ENCODE results near the gene ZDHHC5.
A peak's percentile ranks its signal among the peaks of the same experiment; 100 is the strongest.

The ZDHHC5 gene

DNA sequence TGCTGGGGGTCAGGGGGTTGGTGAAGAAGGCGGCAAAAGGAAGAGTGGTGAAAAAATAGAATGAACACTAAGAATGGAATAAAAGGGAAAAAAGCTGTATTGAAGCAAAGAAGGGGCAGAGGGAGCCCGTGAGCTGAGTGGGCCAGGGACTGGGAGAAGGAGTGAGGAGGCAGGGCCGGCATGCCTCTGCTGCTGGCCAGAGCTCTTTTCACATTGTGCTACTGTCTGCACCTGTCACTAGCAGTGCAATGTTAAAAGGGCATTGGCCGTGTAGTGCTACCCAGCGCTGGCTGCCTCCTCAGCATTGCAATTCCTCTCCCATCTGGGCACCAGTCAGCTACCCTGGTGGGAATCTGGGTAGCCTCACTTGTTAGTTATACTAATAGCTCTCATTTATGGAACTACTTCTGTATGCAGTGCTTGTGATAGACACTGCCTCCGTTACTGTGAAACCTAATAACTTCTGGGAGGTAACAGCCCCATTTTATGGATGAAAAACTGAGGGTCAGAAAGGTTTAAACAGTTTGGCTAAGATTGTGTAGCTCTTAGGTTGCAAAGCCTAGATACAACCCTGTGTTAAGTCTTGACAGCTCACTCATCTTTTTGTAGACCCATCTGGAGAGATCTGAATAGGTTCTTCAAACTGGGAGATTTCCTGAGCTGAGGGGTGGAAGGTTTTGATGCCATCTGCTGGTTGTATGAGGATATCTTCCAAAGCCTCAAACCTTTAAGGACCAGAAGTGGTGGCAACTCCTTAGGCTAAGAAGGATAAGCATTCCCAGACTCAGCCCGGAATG, 26.7 kb upstream of the ZDHHC5 start:
- no peak overlapping the region for H3K4me2 ChIP-seq (ENCODE audit: insufficient read depth, low read length)
- peaks cover 7% of the 10 kb centered on the region for H3K27me3 ChIP-seq (ENCODE audit: insufficient read depth, low read length, poor library complexity)
- no peaks in the 10 kb centered on the region for H3K9me3 ChIP-seq (ENCODE audit: insufficient read depth, low read length, severe bottlenecking)
- H3K79me2 ChIP-seq (ENCODE audit: insufficient read depth, low read length) = 0 out of 2 replicates have a peak, but pooled peaks cover 4% of the 10 kb centered on the region
- no peak overlapping the region for H3K4me3 ChIP-seq (ENCODE audit: low read depth in 1 of 2, low read length in 2 of 2)
- H4K20me1 ChIP-seq (ENCODE audit: insufficient read depth, low read length) = no peaks in the 10 kb centered on the region
- TF ChIP-seq, protein P1, sequence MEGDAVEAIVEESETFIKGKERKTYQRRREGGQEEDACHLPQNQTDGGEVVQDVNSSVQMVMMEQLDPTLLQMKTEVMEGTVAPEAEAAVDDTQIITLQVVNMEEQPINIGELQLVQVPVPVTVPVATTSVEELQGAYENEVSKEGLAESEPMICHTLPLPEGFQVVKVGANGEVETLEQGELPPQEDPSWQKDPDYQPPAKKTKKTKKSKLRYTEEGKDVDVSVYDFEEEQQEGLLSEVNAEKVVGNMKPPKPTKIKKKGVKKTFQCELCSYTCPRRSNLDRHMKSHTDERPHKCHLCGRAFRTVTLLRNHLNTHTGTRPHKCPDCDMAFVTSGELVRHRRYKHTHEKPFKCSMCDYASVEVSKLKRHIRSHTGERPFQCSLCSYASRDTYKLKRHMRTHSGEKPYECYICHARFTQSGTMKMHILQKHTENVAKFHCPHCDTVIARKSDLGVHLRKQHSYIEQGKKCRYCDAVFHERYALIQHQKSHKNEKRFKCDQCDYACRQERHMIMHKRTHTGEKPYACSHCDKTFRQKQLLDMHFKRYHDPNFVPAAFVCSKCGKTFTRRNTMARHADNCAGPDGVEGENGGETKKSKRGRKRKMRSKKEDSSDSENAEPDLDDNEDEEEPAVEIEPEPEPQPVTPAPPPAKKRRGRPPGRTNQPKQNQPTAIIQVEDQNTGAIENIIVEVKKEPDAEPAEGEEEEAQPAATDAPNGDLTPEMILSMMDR (IDR thresholded peaks at IDR 0.05; ENCODE audit: borderline replicate concordance, extremely low read depth, low read length, poor library complexity, severe bottlenecking) = peak; percentile 83
- TF ChIP-seq EZH2 (IDR thresholded peaks at IDR 0.05; ENCODE audit: borderline replicate concordance, low read depth, low read length, severe bottlenecking) = no peak
- H3K27ac ChIP-seq (ENCODE audit: low read length) = peak overlapping the region; percentile 92; the same call in 1 of the 2 replicates
- H2AFZ ChIP-seq (ENCODE audit: low read depth, low read length) = no peak overlapping the region
- peak; percentile 25 for ATAC-seq (ENCODE audit: insufficient read depth, low read depth)
- no peaks in the 10 kb centered on the region for H3K36me3 ChIP-seq (ENCODE audit: insufficient read depth, low read length)
- peaks cover 48% of the 10 kb centered on the region for H3K4me1 ChIP-seq (ENCODE audit: insufficient read depth, low read length)
- no peak overlapping the region for H3K9ac ChIP-seq (ENCODE audit: low read depth, low read length)
- peak; percentile 66 for DNase-seq

DNA sequence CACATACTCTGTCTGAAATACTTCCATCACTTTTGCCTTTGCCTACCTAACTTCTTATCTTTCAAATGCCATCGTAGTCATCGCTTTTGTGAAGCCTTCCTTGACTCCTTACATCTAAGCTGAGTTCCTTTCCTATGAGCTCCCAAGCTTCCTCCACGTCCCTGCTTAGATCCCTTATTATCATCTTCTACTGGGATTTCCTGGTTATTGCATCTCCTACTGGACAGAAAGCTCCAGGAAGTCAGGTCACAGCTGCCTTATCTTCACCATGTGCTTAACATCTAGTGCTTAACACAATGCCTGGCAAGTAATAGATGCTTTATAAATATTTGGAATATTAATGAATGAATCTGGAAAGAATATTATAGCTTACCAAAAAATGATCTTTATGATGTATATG, 24.1 kb upstream of the ZDHHC5 start:
- Histone ChIP-seq H3K27me3 (ENCODE audit: insufficient read depth, low read length, poor library complexity) (peaks cover 33% of the 10 kb centered on the region), H4K20me1 (ENCODE audit: insufficient read depth, low read length) (no peaks in the 10 kb centered on the region), H2AFZ (ENCODE audit: low read depth, low read length) (no peak overlapping the region), H3K4me3 (ENCODE audit: low read depth in 1 of 2, low read length in 2 of 2) (no peak overlapping the region), H3K79me2 (ENCODE audit: insufficient read depth, low read length) (0 out of 2 replicates have a peak, but pooled peaks cover 4% of the 10 kb centered on the region), H3K4me1 (ENCODE audit: insufficient read depth, low read length) (peaks cover 57% of the 10 kb centered on the region), H3K4me2 (ENCODE audit: insufficient read depth, low read length) (no peak overlapping the region), H3K36me3 (ENCODE audit: insufficient read depth, low read length) (no peaks in the 10 kb centered on the region), H3K9me3 (ENCODE audit: insufficient read depth, low read length, severe bottlenecking) (no peaks in the 10 kb centered on the region), H3K27ac (ENCODE audit: low read length) (no peak overlapping the region), H3K9ac (ENCODE audit: low read depth, low read length) (no peak overlapping the region)
- DNase-seq (no peak), ATAC-seq (ENCODE audit: insufficient read depth, low read depth) (no peak)
- TF ChIP-seq EZH2 (IDR thresholded peaks at IDR 0.05; ENCODE audit: borderline replicate concordance, low read depth, low read length, severe bottlenecking) = no peak
- TF ChIP-seq, protein P1 (IDR thresholded peaks at IDR 0.05; ENCODE audit: borderline replicate concordance, extremely low read depth, low read length, poor library complexity, severe bottlenecking) = no peak

- TF ChIP-seq EZH2 (IDR thresholded peaks at IDR 0.05; ENCODE audit: borderline replicate concordance, low read depth, low read length, severe bottlenecking) = no peak
- TF ChIP-seq, protein P1 (IDR thresholded peaks at IDR 0.05; ENCODE audit: borderline replicate concordance, extremely low read depth, low read length, poor library complexity, severe bottlenecking) = peak; percentile 88
- peak; percentile 80 for ATAC-seq (ENCODE audit: insufficient read depth, low read depth)
- H3K9ac ChIP-seq (ENCODE audit: low read depth, low read length) = no peak overlapping the region
- H3K79me2 ChIP-seq (ENCODE audit: insufficient read depth, low read length) = 0 out of 2 replicates have a peak, but pooled peaks cover under 1% of the 10 kb centered on the region
- H3K36me3 ChIP-seq (ENCODE audit: insufficient read depth, low read length) = no peaks in the 10 kb centered on the region
- no peak overlapping the region for H3K4me3 ChIP-seq (ENCODE audit: low read depth in 1 of 2, low read length in 2 of 2)
- peak; percentile 88 for DNase-seq
- no peaks in the 10 kb centered on the region for H4K20me1 ChIP-seq (ENCODE audit: insufficient read depth, low read length)
- no peak overlapping the region for H2AFZ ChIP-seq (ENCODE audit: low read depth, low read length)
- peaks cover 42% of the 10 kb centered on the region for H3K27me3 ChIP-seq (ENCODE audit: insufficient read depth, low read length, poor library complexity)
- H3K27ac ChIP-seq (ENCODE audit: low read length) = no peak overlapping the region
- H3K4me2 ChIP-seq (ENCODE audit: insufficient read depth, low read length) = 0 out of 2 replicates have a peak overlapping the region, but pooled peaks have one; percentile 9
- peaks cover 56% of the 10 kb centered on the region for H3K4me1 ChIP-seq (ENCODE audit: insufficient read depth, low read length)
- no peaks in the 10 kb centered on the region for H3K9me3 ChIP-seq (ENCODE audit: insufficient read depth, low read length, severe bottlenecking)
These were observed 22.9 kb upstream of the ZDHHC5 start for GRCh38 chr11:57644748-57645688.

All from DND-41 (cell line).